Suprapubic skin (tissue), 4 donors: ENCODE results near the gene TBC1D22A. TPM values are rescaled to one million over a fixed set of nuclear protein-coding genes. Genes with fewer than 3 reads are reported as not detected.

ENCODE experiments used
- DNase-seq, 2 donors: peaks; one replicate each; pipeline ENCODE4 v3.0.0-alpha.2; 2019; ENCODE audit warnings: low spot score in 2 of 2
- H3K27ac ChIP-seq: fragments of 200-600 bp; sonication (generic); one replicate; pipeline ENCODE4 v1.5.1; 2019
- H3K27me3 ChIP-seq: fragments of 200-600 bp; sonication (generic); one replicate; pipeline ENCODE4 v1.5.1; 2019
- H3K36me3 ChIP-seq: fragments of 200-600 bp; sonication (generic); one replicate; pipeline ENCODE4 v1.5.1; 2019
- H3K4me1 ChIP-seq: fragments of 200-600 bp; sonication (generic); one replicate; pipeline ENCODE4 v1.5.1; 2019
- H3K4me3 ChIP-seq: fragments of 200-600 bp; sonication (generic); one replicate; pipeline ENCODE4 v1.5.1; 2019; ENCODE audit warnings: mild to moderate bottlenecking
- H3K9me3 ChIP-seq: fragments of 200-600 bp; sonication (generic); one replicate; pipeline ENCODE4 v1.5.1; 2019
- CTCF ChIP-seq, 2 donors: fragments of 200-600 bp in 1 of 2; fragments of 450-650 bp in 1 of 2; sonication (generic) in 1 of 2; IDR thresholded peaks; one replicate each; pipeline ENCODE4 v1.5.1; 2016 to 2019; ENCODE audit warnings: antibody characterized with exemption in 2 of 2, mild to moderate bottlenecking in 1 of 2, moderate library complexity in 1 of 2
- EP300 ChIP-seq: sonication (generic); formaldehyde crosslinking; IDR thresholded peaks from one replicate; pipeline ENCODE4 v1.6.1; 2017; ENCODE audit warnings: antibody characterized with exemption
- POLR2A ChIP-seq, 2 donors: fragments of 450-650 bp; IDR thresholded peaks; one replicate each; pipeline ENCODE4 v1.6.1; 2017; ENCODE audit warnings: antibody characterized with exemption in 2 of 2, mild to moderate bottlenecking in 2 of 2, moderate library complexity in 2 of 2
- POLR2AphosphoS5 ChIP-seq, 3 donors: sonication (generic); formaldehyde crosslinking; IDR thresholded peaks; one replicate each; pipeline ENCODE4 v1.6.1; 2017; ENCODE audit warnings: antibody characterized with exemption in 3 of 3
- WGBS: methylation state at CpG from one replicate; pipeline ENCODE4 v1.1.5; 2018; 5-methylcytosine and 5-hydroxymethylcytosine counted together
- total RNA-seq, 4 donors: library from RNA; depleted of rRNA; stranded (reverse); fragments of >200 nt; gene quantifications; one replicate each; pipeline ENCODE4 v1.1.0, GENCODE V29; 2016

The TBC1D22A gene
- total RNA-seq, 4 donors from 2014 or later, result 24.8 to 43.2 (median 35.4) TPM

- H3K9me3 ChIP-seq, result no peaks in the 10 kb centered on the region
- H3K4me3 ChIP-seq, result no peak overlapping the region
- no peaks in the 10 kb centered on the region for H3K27me3 ChIP-seq
- no peak overlapping the region for H3K27ac ChIP-seq
- DNase-seq, result no peak
- TF ChIP-seq CTCF (IDR thresholded peaks at IDR 0.05) (no peak), POLR2A (IDR thresholded peaks at IDR 0.05) (no peak), EP300 (no peak), POLR2AphosphoS5 (IDR thresholded peaks at IDR 0.05) (no peak)
- H3K4me1 ChIP-seq, result peaks cover 6% of the 10 kb centered on the region
- 74% methylated on average over 4 of the region's 4 CpGs for WGBS
- H3K36me3 ChIP-seq, result peaks cover 2% of the 10 kb centered on the region
Observed at GRCh38 chr22:46966495-46966845, 204.0 kb downstream of the TBC1D22A start.

DNA sequence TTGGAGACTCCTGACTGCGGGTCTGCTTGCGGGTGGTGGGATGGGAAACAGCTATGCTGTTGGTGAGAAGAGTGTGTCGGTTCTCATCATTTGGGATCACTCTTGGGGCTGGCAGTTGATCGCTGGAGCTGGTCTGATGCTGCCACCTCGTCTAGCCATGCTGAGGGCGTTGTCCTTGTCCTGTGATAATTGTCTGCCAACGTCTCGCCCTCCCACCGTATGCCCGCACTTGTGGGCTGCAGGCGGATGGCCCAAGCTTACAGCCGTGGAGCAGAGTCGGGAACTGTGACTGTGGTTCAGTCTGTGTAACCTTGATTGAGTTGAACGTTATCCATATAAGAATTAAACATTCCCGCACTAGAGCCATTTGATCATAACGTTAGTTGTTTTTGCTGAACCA, 204.4 kb downstream of the TBC1D22A start:
- DNase-seq, result no peak

DNA sequence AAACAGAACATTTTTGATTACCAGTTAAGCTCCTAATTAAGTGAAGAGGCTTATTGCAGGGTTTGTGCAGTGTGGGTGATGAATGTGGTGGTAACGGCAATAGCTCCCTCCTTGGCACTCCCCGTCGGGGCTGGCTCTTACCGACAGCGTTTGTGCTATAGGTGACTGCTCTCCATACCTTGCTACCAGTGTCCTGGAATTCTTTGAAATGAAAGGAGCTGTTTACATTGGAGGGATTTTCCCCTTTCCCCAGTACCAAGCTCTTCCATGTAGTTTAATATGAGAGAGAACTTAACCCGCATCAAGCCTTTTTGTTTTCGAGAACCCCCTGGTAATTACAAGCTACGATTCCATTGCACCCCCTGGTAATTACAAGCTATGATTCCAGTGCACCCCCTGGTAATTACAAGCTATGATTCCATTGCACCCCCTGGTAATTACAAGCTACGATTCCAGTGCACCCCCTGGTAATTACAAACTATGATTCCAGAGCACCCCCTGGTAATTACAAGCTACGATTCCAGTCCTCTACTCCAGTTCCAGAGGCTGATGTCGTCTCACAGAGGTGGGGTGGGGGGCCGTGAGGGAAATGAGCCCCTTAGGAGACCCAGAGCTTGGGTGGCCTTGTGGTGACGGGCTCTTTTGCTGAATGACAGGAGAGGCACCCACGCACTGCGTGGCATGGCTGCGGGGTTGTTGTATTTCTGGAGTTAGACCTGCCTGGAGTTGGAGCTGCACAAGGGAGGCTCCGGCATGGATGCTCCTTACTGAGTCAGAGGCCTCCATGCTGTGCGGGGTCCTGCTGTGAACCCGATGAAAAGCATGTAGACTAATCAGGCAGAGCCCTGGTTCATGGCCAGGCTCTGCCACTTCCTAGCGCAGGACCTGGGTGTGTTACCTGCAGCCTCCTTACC, 205.3 kb downstream of the TBC1D22A start:
- no peak for DNase-seq
- Histone ChIP-seq H3K36me3 (peaks cover 2% of the 10 kb centered on the region), H3K27ac (no peak overlapping the region), H3K4me3 (no peak overlapping the region), H3K27me3 (no peaks in the 10 kb centered on the region), H3K9me3 (no peaks in the 10 kb centered on the region), H3K4me1 (peaks cover 10% of the 10 kb centered on the region)
- WGBS, result 94% methylated on average over 19 of the region's 20 CpGs
- TF ChIP-seq POLR2AphosphoS5 (IDR thresholded peaks at IDR 0.05) (no peak), CTCF (IDR thresholded peaks at IDR 0.05) (no peak), EP300 (no peak), POLR2A (IDR thresholded peaks at IDR 0.05) (no peak)

More for the DNA sequence above, 204.4 kb downstream of the TBC1D22A start:
- TF ChIP-seq POLR2AphosphoS5 (IDR thresholded peaks at IDR 0.05), result no peak
- TF ChIP-seq POLR2A (IDR thresholded peaks at IDR 0.05), result no peak
- TF ChIP-seq CTCF (IDR thresholded peaks at IDR 0.05), result no peak
- no peak for TF ChIP-seq EP300
- Histone ChIP-seq H3K4me1 (peaks cover 10% of the 10 kb centered on the region), H3K9me3 (no peaks in the 10 kb centered on the region), H3K27me3 (no peaks in the 10 kb centered on the region), H3K4me3 (no peak overlapping the region), H3K27ac (no peak overlapping the region), H3K36me3 (peaks cover 2% of the 10 kb centered on the region)
- WGBS, result 86% methylated on average over 15 of the region's 16 CpGs

- H3K27ac ChIP-seq, result no peak overlapping the region
- TF ChIP-seq POLR2AphosphoS5 (IDR thresholded peaks at IDR 0.05), result no peak
- no peak for TF ChIP-seq CTCF (IDR thresholded peaks at IDR 0.05)
- no peak for TF ChIP-seq POLR2A (IDR thresholded peaks at IDR 0.05)
- TF ChIP-seq EP300, result no peak
- no peak overlapping the region for H3K4me3 ChIP-seq
- 93% methylated on average over 22 of the region's 27 CpGs for WGBS
- DNase-seq, result no peak
- H3K4me1 ChIP-seq, result peaks cover 10% of the 10 kb centered on the region
- H3K27me3 ChIP-seq, result no peaks in the 10 kb centered on the region
- no peaks in the 10 kb centered on the region for H3K9me3 ChIP-seq
- peaks cover 2% of the 10 kb centered on the region for H3K36me3 ChIP-seq
Observed at GRCh38 chr22:46968359-46968740, 205.9 kb downstream of the TBC1D22A start.

DNA sequence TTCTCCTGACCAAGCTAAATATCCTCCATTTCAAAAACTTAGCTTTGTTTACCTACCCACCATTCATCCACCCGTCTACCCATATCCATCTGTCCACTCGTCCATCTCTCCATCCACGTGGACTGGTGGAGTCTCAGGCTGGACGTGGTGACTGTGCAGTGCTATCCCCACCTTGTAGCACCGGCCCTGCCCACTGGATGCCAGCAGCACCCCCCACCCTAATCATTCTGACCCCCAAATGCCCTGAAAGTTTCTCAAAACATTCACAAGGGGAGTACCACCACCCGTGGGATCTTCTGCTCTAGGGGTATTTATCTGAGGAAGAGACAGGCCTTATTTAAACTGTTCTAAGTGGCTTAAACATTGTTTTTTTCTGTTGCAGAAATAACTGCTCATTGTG, 206.4 kb downstream of the TBC1D22A start:
- DNase-seq, result no peak

More for the DNA sequence above, 206.4 kb downstream of the TBC1D22A start:
- H3K9me3 ChIP-seq, result no peaks in the 10 kb centered on the region
- WGBS, result 95% methylated on average over 6 of the region's 6 CpGs
- H3K27ac ChIP-seq, result no peak overlapping the region
- no peak overlapping the region for H3K4me3 ChIP-seq
- no peak for TF ChIP-seq CTCF (IDR thresholded peaks at IDR 0.05)
- no peak for TF ChIP-seq EP300
- no peak for TF ChIP-seq POLR2AphosphoS5 (IDR thresholded peaks at IDR 0.05)
- no peak for TF ChIP-seq POLR2A (IDR thresholded peaks at IDR 0.05)
- H3K36me3 ChIP-seq, result peaks cover 2% of the 10 kb centered on the region
- no peaks in the 10 kb centered on the region for H3K27me3 ChIP-seq
- H3K4me1 ChIP-seq, result peaks cover 10% of the 10 kb centered on the region
